Inflammatory macrophage treated with lipopolysaccharide for 1 hour (primary cell): ENCODE data around the gene PIEZO2.

Experiments used
- DNase-seq, 2 donors: peaks; one replicate each; pipeline ENCODE4 v3.0.0-alpha.2; 2020 to 2022

The PIEZO2 gene

DNA sequence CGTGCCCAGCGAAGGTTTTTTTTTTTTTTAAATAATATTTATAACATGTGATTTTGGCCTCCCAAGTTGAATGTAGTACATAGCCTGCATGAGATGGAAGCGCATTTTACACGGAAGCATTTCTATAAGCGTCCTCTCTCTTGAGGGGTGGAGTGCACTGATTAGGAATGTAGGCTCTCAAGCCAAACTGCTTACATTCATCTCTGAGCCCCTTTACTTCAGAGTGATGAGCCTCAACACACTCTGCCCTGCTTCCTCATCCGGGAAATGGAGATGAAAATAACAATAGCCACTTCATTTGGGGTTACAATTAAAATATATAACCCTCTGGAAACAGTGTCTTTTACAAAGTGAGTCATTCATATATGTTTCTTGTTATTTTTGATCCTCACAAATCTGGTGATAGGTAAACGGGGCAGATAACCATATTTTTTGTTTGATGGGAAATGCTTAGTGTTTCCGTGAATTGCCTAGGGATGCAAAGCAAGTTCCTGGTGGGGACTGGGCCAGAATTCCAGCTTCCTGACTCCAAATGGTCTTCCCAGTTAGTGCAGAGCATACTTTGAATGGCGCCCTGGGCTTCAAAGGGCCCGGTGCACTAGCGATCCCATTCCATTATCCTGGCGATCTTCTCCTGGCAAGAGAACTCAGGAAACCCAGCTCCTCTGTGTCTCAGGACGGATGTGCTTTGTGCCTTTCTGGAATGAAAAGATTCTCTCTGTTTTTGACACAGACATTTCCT, 124.3 kb downstream of the PIEZO2 start:
- DNase-seq, result no peak

DNA sequence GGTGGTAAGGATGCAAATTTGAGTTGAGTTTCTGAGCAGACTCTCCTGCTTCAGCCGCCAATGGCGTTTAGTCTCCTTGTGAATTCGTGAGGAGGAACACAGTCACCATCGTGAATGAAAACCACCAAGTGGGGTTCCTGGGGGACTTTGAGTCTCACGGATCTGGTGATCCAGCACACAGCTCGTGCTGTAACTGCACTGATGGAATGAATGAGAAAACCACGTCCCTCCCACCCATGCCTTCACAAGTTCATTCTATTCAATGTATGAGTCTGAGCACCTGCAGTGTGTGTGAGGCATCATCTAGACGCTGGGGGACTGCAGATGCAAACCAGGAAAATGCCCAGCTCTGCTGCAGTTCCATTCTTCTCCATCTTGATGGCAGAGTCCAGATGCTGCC, 127.9 kb downstream of the PIEZO2 start:
- no peak for DNase-seq

DNA sequence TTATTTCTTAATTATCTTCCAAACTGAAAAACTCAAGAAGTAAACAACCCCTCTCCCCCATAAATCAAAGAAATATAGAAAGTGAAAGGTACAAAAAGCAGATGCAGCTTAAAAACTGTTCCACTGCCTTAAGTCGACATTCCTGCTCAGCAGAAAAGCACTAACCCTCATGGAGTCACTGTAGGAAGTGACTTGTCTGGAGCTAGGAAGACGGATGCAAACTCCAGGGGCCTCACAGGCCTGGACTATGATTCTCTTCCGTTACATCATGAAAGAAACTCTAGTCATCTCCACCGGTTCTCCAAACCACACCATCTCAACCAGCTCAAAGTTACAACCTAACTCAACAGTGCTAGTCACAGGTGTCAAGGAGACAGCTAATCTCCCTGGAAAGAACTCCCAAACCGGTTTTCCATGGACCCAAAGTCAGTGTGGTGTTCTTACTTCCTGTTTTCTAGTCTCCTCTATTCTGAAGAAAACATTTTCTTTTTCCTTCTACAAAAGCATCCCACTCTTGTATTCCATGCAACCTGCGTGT, 128.4 kb downstream of the PIEZO2 start:
- DNase-seq, result no peak

DNA sequence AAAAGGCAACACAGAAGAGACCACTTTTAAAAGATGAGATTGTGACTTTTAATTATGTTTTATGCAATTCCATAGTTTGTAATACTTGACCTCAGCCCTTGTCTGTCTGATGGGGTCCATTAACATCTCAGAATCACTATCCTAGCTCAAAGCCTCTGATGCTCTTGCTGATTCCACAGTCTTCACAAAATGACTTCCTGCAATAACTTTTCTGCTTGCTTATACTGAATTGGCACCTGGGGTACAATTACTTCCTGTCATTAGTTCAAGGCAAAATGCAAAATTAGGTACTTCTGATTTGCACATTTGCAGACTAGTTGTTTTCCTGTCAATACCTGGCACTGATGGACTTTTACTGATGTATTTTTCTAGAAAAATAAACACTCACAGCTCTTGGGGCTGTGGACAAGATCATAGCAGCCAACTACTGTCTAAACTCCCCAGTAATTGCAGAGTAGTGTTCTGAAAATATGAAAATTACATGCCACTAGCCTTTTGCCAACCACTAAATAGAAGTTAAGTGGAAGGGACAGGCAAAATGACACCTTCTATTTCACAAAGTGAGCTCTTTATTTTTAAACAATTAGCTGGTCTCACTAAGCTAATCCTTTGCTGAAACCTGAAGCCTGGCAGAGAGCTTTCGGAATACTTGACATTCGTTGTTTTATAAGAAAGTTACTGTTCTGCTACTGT, 129.1 kb downstream of the PIEZO2 start:
- no peak for DNase-seq

DNA sequence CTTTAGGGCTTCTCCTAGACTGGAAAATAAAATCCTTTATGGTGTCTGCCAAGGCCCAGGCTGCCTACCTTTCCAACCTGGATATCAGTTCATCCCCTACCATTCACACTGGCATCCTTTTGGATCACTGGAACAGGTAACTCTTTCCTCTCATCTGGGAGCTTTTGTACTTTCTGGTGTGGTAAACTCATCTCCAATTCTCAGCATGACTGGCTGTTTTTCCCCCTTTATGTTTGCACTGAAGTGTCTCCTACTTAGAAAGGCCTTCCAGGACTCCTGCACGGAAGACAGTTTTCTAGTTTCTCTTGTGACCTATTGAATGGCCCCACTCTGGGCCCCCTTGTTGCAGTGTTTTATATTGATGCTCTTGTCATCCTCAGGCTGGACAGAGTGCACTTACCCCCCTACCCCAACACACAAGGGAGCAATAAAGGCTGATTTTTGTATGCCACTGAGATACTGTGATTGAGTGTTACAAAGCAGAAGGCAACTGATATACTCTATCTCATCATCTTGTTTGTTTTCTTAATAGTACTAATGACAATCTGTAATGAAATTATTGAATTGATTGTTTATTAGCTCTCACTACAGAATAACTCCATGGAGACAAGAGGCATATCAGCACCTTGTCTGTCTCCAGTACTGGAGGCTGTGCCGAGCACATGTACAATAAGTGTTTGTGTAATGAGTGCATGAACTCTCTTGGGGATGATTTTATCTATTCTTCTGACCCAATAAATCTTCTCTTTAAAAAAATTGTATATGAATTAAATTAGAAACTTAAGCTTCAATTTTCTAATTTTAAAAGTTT, 129.9 kb downstream of the PIEZO2 start:
- no peak for DNase-seq

DNA sequence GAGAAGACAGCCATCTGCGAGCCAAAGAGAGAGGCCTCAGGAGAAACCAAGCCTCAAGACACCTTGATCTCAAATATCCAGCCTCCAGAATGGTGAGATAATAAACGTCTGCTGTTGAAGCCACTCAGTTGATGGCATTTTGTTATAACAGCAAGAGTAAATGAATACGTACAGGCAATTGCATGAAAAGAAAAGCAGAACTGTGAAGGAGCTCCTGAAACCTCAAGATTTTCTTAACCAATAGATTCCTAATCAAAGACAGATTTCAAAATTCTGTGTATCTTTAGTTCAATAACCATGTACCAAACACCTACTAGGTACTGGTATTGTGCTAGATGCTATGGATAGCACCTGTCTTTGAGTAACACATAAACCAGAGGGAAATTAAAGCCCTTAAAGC, 139.5 kb downstream of the PIEZO2 start:
- no peak for DNase-seq

DNA sequence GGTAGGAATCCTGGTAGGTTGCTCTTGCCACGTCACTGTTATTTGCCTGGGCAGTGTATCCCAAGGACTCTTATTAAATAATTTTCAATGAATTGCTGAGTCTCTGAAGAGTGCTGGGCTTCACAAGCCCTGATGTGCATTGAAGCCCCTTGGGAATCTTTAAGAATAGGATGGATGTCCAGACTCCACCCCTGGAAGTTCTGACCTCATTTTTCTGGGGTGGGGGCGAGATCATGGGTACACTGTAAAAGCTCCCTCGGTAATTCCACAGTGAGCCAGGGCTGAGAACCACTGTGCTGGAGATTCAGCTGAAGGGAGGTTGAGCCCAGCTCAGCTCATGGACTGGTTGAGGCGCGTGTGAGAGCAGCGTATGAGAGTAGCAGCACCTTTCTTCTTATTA, 140.2 kb downstream of the PIEZO2 start:
- no peak for DNase-seq

DNA sequence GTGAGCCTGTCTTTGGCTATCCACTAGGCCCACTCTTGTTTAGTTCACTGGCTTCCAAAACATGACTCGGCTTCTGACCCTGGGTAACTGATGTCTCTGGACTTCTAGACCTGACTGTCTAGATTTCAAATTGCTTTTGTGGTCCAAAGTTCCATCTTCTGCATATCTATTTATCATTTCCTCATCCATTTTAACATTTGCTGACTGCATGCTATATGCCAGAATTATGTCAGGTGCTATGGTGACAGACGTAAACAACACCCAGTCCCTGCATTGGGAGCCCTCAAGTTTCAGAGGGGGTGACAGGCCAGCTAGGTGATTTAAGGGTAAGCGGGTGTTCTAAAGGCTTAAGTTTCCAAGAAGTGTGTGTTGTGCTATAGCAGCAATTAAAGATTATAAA, 140.9 kb downstream of the PIEZO2 start:
- DNase-seq, result no peak

DNA sequence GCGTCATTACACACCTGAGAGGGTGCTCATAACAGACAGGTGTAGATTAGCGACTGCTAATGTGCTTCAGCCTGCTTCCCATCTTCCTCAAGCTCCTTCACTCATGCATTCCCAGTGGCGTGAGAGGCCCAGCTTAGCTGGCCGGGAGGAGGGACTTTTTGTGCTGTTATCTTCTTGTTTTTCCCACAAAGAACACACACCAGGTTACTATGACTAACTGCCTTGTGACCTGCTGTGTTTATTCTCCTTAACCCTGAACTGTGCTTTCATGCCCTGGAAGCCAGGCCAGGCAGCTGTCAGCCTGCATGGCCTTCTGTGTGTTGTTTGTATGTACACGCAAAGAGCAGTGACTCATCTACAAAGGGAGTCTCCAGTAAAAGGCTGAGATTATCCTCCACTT, 143.8 kb downstream of the PIEZO2 start:
- DNase-seq, result no peak

DNA sequence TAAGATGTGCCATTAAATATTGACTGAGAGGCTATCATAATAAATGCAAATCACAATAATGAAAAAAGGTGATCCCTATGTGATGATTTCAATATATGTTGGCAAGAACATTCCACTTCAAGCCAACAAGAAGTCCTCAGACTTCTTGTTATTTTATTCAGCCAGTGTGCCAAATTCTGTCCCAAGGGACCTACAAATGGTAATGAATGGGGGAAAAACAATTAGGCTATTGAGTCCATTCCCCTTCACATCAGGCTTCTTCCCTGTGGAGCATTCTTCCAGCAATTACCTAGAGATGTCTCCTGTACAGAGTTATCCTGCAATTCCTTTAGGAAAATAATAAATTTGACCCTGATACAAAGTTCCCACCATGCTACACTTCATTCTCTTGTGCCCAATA, 144.4 kb downstream of the PIEZO2 start:
- no peak for DNase-seq

DNA sequence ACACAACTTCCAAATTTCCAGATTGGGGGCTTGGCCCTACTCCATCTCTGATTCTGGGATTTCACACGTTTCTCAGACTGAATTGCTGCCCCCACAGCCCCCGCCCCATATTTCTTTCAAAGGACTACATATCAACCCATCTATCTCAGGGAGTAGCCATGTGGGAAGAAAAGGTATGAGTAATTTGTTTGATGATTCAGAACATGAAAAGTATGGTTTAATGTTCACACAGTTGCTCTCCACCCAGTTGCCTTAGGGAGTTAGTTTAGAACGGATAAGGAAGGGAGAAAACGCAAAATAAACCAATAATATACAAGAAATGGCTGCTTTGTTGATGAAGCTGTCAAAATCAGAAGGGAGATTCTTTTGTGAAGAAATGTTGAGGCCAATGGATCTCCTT, 145.1 kb downstream of the PIEZO2 start:
- no peak for DNase-seq

DNA sequence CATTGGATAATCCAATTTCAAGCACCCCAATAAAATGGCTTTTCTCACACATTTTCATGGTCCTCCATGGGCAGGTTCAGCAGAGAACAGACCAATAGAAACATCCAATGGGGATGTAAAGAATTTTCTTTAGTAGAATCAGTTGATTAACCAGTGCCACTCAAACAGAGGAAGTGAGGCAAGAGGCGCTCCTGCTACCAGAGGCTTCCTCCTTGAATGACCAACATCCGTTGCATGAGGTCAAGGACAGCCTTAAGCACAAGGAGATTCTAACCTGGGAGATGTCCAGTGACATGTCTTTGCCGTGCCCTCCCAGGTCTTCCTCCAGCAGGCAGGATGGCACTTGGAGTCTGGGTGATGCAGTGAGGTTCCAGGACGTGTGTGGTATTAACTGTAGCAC, 146.6 kb downstream of the PIEZO2 start:
- no peak for DNase-seq

DNA sequence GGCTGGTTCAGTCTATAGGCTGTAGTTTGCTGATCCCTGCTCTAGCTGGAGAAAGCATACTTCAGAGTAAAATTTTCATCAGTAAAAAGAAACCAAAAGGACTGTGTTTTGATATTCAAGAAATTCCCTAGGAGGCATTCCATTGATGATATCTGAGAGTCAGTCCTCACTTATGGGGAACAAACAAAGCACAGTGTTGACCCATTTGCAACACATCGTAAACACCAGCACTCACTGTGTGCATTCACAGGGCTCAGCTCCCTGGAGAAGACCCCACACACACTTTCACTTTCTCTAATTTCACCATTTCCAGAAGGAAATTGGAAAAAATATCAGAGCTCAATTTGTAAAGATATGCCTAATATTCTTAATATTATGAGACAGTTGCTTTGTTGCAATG, 147.1 kb downstream of the PIEZO2 start:
- no peak for DNase-seq

DNA sequence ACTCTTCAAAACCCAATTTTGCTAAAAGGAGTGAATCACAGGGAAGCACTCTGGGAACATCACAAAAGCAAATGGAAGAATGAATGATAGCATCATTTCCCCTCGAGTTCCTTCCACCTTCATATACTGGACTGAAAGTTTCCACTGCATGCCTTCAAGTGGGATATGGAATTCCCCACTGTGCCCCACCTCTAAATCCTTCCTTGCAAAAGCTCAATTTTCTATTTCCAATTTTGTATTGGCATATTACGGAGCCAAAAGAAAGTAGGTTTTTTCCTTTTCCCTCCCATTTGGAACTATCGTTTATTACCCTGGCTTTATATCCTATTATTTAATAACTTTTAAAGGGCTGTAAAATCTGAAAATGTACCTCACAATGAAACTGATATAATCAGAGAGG, 149.3 kb downstream of the PIEZO2 start:
- no peak for DNase-seq

DNA sequence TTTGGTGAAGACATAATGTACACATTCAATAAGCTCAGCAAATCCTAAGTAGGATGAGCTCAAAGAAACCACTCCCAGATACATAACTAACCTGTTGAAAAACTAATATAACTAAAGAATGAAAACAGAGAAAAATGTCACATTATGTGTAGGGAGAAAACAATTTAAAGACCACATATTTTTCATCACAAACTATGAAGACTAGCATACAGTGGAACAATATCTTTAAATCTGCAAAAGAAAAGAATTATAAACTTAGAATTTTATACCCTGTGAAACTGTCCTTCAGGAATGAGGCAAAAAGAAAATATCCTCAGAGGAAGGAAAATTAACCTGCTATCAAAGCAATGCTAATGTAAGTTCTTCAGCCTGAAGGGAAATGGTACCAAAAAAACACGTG, 151.5 kb downstream of the PIEZO2 start:
- DNase-seq, result no peak

DNA sequence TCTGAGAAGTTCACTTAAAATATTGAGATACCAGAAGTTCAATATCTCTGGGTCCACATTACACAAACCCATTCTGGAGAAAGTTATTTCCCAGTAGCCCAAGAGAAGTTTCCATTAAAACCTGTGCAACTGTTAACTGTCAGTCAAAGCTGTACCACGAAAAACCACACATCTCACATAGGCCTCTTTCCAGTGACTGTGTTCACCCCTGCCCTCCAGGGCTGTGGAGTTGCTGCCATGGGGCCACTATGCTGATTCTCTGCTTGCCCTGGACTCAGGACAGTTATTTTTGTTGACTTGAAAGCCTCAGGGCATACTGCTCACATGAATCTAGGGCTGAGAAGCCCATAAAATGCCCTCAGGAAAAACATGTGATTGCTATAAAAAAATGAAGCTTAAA, 153.8 kb downstream of the PIEZO2 start:
- no peak for DNase-seq

DNA sequence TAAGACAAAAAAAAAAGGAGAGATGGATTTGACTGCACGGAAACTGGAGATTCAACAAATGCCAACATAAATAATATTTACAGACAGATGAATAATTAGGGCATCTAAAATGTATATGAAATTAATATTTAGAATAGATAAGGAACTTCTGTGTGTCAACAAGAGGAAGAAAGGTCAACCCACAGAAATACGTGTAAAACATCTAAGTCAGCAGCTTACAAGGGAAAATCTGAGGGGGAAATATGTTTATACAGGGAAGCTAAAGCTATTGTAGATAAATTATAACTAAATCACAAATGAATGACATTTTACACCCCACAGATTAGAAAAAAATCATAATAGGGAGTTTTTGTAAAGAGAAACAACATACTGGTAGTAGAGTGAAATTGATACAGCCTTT, 159.9 kb downstream of the PIEZO2 start:
- no peak for DNase-seq

DNA sequence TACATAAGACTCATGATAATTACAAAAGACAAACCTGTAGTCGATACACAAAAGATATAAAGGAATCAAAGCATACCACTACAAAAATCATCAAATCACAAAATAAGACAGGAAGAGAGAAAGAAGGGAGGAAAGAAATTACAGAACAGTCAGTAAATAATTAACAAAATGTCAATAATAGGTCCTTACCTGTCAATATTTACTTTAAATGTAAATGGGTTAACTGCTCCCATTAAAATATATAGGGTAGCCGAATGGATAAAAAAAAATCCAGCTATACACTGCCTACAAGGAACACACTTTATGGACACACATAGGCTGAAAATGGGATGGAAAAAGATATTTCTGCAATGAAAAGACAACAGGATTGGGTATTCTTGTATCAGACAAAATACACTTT, 163.7 kb downstream of the PIEZO2 start:
- no peak for DNase-seq

DNA sequence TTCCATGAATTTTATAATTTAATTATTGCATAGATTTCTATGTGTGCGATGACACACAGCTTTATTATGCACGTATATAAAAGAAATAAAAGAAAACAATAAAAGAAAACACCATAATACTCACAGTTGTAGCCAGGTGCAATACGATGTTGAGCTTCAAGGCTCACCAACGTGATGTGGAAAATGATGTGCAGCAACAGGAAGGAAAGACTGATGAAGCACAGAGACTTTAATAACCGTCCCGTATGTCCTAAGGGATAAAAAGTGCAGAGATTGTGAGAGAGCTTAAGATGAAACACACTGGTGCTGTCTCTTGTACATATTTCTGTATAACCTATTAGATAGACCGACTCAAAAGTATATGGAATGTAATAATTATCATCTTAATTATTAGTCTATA, 170.0 kb downstream of the PIEZO2 start:
- DNase-seq, result no peak

DNA sequence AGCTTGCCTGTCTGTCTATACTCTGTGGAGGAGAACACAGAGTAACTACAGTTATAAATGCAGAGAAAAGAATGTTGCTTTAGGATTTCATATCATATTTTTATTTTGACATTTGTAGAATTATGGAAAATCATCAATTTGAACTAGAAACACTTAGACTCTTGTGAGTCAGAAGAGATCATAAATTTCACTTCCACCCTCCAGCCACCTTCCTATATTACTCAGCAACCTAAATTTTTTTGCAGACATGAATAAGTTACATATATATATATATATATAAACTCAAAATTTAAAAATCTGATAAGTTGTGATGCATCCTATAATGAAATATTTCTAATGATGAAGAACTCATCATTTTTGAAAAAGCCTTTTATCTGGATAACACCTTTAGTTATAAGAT, 172.3 kb downstream of the PIEZO2 start:
- DNase-seq, result no peak

DNA sequence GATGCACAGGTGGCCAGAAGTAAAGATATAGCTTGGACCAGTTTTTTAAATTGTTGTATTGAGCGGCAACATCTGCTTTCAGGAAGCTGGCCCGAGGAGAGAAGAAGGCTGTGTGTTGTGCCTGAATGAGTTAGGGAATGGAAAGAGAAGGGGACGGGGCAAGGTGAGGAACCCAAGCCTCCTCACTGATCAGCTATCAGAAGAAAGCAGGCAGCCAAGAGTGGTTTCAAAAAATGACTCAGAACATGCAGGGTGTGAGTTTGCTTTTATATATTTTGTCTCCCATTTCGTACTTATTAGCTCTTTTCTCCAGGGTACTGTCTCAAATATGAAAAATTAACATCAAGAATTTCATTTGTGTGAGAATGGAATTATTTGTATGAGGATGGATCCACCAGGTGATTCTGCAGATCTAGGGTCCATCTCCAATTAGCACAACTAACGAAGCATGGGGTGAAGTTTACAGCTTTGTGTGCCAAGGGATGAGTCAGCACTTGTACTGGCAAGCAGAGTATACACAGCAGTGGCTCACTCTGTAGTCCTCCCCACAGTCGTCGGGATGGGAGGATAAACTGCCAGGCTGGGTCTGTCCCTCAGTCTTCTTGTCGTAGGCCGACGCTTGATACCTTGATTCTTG, 175.7 kb downstream of the PIEZO2 start:
- no peak for DNase-seq

DNA sequence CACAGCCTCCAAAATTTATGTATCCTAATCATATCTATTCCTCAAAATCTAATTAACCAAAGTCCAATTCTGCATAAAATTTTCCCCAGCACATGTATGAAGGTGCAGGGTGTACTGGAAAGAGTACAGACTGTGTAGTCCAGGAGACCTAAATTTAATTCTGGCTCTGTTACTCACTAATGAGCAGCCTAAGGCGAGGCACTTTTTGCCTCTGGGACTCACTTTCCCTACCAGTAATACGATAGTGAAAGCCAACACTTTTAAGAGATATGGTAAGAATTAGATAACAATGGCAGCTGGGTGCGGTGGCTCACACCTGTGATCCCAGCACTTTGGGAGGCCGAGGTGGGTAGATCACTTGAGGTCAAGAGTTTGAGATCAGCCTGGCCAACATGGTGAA, 177.7 kb downstream of the PIEZO2 start:
- no peak for DNase-seq

DNA sequence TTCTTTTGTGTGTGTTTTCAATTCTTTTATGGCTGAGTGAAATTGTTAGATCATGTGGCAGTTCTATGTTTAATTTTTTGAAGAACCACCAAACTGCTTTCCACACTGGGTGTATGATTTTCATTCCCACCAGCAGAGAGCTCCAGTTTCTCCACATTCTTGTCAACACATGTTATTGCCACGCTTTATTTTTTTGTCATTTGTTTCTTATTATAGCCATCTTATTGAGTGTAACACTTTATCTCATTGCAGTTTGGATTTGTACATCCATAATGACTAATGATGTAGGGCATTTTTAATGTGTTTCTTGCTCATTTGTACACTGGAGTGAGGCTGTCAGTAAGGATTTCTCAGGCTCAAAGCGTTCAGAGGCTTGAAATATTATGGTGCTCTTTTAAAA, 184.2 kb downstream of the PIEZO2 start:
- DNase-seq, result no peak
